ENCODE data around the gene TMEM139.

DNA sequence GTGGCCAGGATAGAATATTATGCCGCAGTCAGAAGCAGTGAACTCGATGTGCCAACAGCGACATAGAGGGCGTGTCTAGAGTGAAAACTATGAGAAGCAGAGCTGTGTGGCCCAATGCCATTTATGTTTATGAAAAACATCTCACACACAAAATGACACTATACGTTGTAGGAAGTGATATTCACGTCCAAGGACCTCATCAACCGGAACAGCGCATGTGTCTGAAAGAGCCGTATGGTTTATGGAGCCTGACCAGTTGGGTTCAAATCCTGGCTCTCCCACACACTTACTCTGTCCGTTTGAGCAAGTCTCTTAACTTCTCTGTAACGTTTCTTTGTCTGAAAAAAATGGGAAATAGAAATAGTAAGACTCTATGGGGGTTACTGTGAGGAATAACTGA, 42.5 kb upstream of the TMEM139 start:
- TF ChIP-seq NFRKB (IDR thresholded peaks at IDR 0.05) (no peak), ELF4 (IDR thresholded peaks at IDR 0.05) (no peak)
